WTC11 (cell line): ENCODE data around the gene SRD5A2. TPM values are rescaled to one million over a fixed set of nuclear protein-coding genes. Genes with fewer than 3 reads are reported as not detected.

Source experiments
- ATAC-seq: fragments of 200-7000 bp; cut with Tn5 transposase; 2 replicates; pipeline ENCODE4 v1.10.0; 2021; ENCODE audit warnings: mild to moderate bottlenecking, moderate library complexity
- CTCF ChIA-PET: fragments of 300-600 bp; sonication (Branson Sonifier 250); formaldehyde crosslinking; loops from one replicate; lab custom pipeline; 2021; ENCODE audit warnings: antibody characterized with exemption; lab: Charles Lee
- POLR2A ChIA-PET: fragments of 350-600 bp; sonication (Branson Sonifier 250); formaldehyde crosslinking; loops from one replicate; lab custom pipeline; 2021; ENCODE audit warnings: antibody characterized with exemption; lab: Charles Lee
- DNase-seq: peaks from one replicate; pipeline ENCODE4 v3.0.0; 2021; ENCODE audit warnings: low spot score
- H3K27ac Mint-ChIP-seq: 2 replicates; pipeline ENCODE4 v1.8.0; 2021; ENCODE audit warnings: mixed read lengths
- H3K27me3 Mint-ChIP-seq: 2 replicates; pipeline ENCODE4 v1.8.0; 2021; ENCODE audit warnings: low read depth, mild to moderate bottlenecking, moderate library complexity, mixed read lengths
- H3K36me3 Mint-ChIP-seq: 2 replicates; pipeline ENCODE4 v1.8.0; 2021; ENCODE audit warnings: mixed read lengths
- H3K4me1 Mint-ChIP-seq: 2 replicates; pipeline ENCODE4 v1.8.0; 2022; ENCODE audit warnings: mixed read lengths
- H3K4me3 Mint-ChIP-seq: 2 replicates; pipeline ENCODE4 v1.8.0; 2021; ENCODE audit warnings: mild to moderate bottlenecking, moderate library complexity, mixed read lengths
- H3K9me3 Mint-ChIP-seq: 2 replicates; pipeline ENCODE4 v1.8.0; 2021; ENCODE audit warnings: mixed read lengths
- AR ChIP-seq: fragments of 250-450 bp; sonication (Bioruptor Pico); IDR thresholded peaks from 2 replicates; pipeline ENCODE4 v1.9.0; 2021; ENCODE audit warnings: mild to moderate bottlenecking
- ATF1 ChIP-seq: sonication (generic); formaldehyde crosslinking; IDR thresholded peaks from 2 replicates; pipeline ENCODE4 v1.8.1; 2023; ENCODE audit warnings: mild to moderate bottlenecking, moderate library complexity, missing genetic modification reagents
- ATF3 ChIP-seq: sonication (generic); formaldehyde crosslinking; conservative IDR thresholded peaks from 2 replicates; pipeline ENCODE4 v1.8.1; 2022; ENCODE audit warnings: mild to moderate bottlenecking, missing genetic modification reagents
- CDX4 ChIP-seq: fragments of 250-450 bp; sonication (Bioruptor Pico); IDR thresholded peaks from 2 replicates; pipeline ENCODE4 v1.9.0; 2021; ENCODE audit warnings: moderate library complexity, mild to moderate bottlenecking, inconsistent platforms, borderline replicate concordance
- CTCF ChIP-seq: fragments of 200-600 bp; IDR thresholded peaks from 2 replicates; pipeline ENCODE4 v1.8.0; 2022; ENCODE audit warnings: antibody characterized with exemption
- ETV6 ChIP-seq: sonication (generic); formaldehyde crosslinking; IDR thresholded peaks from 2 replicates; pipeline ENCODE4 v1.8.1; 2022; ENCODE audit warnings: mild to moderate bottlenecking, missing genetic modification reagents
- JUN ChIP-seq: sonication (generic); formaldehyde crosslinking; IDR thresholded peaks from 2 replicates; pipeline ENCODE4 v1.8.0; 2023; ENCODE audit warnings: mild to moderate bottlenecking, missing genetic modification reagents
- MLX ChIP-seq: sonication (generic); formaldehyde crosslinking; IDR thresholded peaks from 2 replicates; pipeline ENCODE4 v1.8.1; 2023; ENCODE audit warnings: mild to moderate bottlenecking, missing genetic modification reagents, moderate library complexity
- MXD4 ChIP-seq: fragments of 250-450 bp; sonication (Bioruptor Pico); IDR thresholded peaks from 2 replicates; pipeline ENCODE4 v1.8.0; 2021; ENCODE audit warnings: mild to moderate bottlenecking, moderate library complexity, borderline replicate concordance
- NR1H2 ChIP-seq: sonication (generic); formaldehyde crosslinking; IDR thresholded peaks from 2 replicates; pipeline ENCODE4 v1.9.0; 2021; ENCODE audit warnings: mild to moderate bottlenecking, moderate library complexity, missing genetic modification reagents
- SMAD3 ChIP-seq: sonication (generic); formaldehyde crosslinking; IDR thresholded peaks from 2 replicates; pipeline ENCODE4 v1.8.0; 2022; ENCODE audit warnings: missing genetic modification reagents, mild to moderate bottlenecking, borderline replicate concordance
- ZBTB43 ChIP-seq: sonication (generic); formaldehyde crosslinking; IDR thresholded peaks from 2 replicates; pipeline ENCODE4 v1.8.1; 2023; ENCODE audit warnings: mild to moderate bottlenecking, missing genetic modification reagents
- ZMAT4 ChIP-seq: fragments of 250-450 bp; sonication (Bioruptor Pico); IDR thresholded peaks from 2 replicates; pipeline ENCODE4 v1.9.0; 2021; ENCODE audit warnings: mild to moderate bottlenecking
- ZNF138 ChIP-seq: sonication (generic); formaldehyde crosslinking; conservative IDR thresholded peaks from 2 replicates; pipeline ENCODE4 v1.8.1; 2022; ENCODE audit warnings: mild to moderate bottlenecking, moderate library complexity, missing genetic modification reagents
- ZNF232 ChIP-seq: sonication (generic); formaldehyde crosslinking; IDR thresholded peaks from 2 replicates; pipeline ENCODE4 v1.8.0; 2022; ENCODE audit warnings: mild to moderate bottlenecking, missing genetic modification reagents
- ZNF317 ChIP-seq: sonication (generic); formaldehyde crosslinking; IDR thresholded peaks from 2 replicates; pipeline ENCODE4 v1.8.1; 2023; ENCODE audit warnings: low read depth, mild to moderate bottlenecking, moderate library complexity, missing genetic modification reagents, borderline replicate concordance
- ZNF423 ChIP-seq: fragments of 250-450 bp; sonication (Bioruptor Pico); IDR thresholded peaks from 2 replicates; pipeline ENCODE4 v2.1.2; 2022; ENCODE audit warnings: mild to moderate bottlenecking, moderate library complexity
- ZNF425 ChIP-seq: fragments of 250-450 bp; sonication (Bioruptor Pico); conservative IDR thresholded peaks from 2 replicates; pipeline ENCODE4 v1.9.0; 2021; ENCODE audit warnings: mild to moderate bottlenecking
- ZNF532 ChIP-seq: fragments of 250-450 bp; sonication (Bioruptor Pico); IDR thresholded peaks from 2 replicates; pipeline ENCODE4 v1.9.0; 2021; ENCODE audit warnings: mild to moderate bottlenecking, borderline replicate concordance
- total RNA-seq: library from RNA; stranded (reverse); gene quantifications from 3 replicates; pipeline ENCODE4 v1.2.3, GENCODE V29; 2021

The SRD5A2 gene
- total RNA-seq, 1 experiment from 2014 or later, result 0.07 TPM

GRCh38 chr2:31579996-31580320 is 780 bp downstream of the SRD5A2 start:
- no peak for TF ChIP-seq ZNF317 (CRISPR knock-in tag)
- DNase-seq (no peak), ATAC-seq (no peak)
- H3K4me3 Mint-ChIP-seq, result peak overlapping the region; percentile 78
- H3K4me1 Mint-ChIP-seq, result peaks cover 19% of the 10 kb centered on the region
- CTCF ChIA-PET, result interaction anchor here (1.0 to 1.2 kb wide), 2 partner anchors 12 to 192 kb away, joined by 3 read pairs; no protein-coding TSS in a partner anchor
- POLR2A ChIA-PET, result no interaction called here
- H3K27me3 Mint-ChIP-seq, result peaks cover 64% of the 10 kb centered on the region
- no peak overlapping the region for H3K27ac Mint-ChIP-seq
- peaks cover 5% of the 10 kb centered on the region for H3K9me3 Mint-ChIP-seq
- H3K36me3 Mint-ChIP-seq, result no peaks in the 10 kb centered on the region

- Mint-ChIP-seq H3K27ac (no peak overlapping the region), H3K36me3 (no peaks in the 10 kb centered on the region), H3K27me3 (peaks cover 64% of the 10 kb centered on the region), H3K4me3 (no peak overlapping the region), H3K4me1 (peaks cover 11% of the 10 kb centered on the region), H3K9me3 (peaks cover 5% of the 10 kb centered on the region)
- DNase-seq (no peak), ATAC-seq (no peak)
- ChIA-PET POLR2A (no interaction called here), CTCF (no interaction called here)
- TF ChIP-seq SMAD3, result no peak
- TF ChIP-seq ATF1, result no peak
- no peak for TF ChIP-seq ZNF532 (CRISPR knock-in tag)
- TF ChIP-seq ZNF425 (CRISPR knock-in tag), result no peak
- no peak for TF ChIP-seq ZNF138 (CRISPR knock-in tag)
- TF ChIP-seq ETV6 (CRISPR knock-in tag), result no peak
- no peak for TF ChIP-seq ATF3 (CRISPR knock-in tag)
- TF ChIP-seq JUN, result no peak
- no peak for TF ChIP-seq NR1H2 (CRISPR knock-in tag)
- TF ChIP-seq ZBTB43 (CRISPR knock-in tag), result no peak
- no peak for TF ChIP-seq ZNF423 (CRISPR knock-in tag)
- no peak for TF ChIP-seq MLX (CRISPR knock-in tag)
- TF ChIP-seq ZNF232 (CRISPR knock-in tag), result no peak
- TF ChIP-seq AR, result no peak
- TF ChIP-seq ZMAT4 (CRISPR knock-in tag), result no peak
- TF ChIP-seq MXD4 (CRISPR knock-in tag), result no peak
- no peak for TF ChIP-seq CDX4 (CRISPR knock-in tag)
- no peak for TF ChIP-seq CTCF
Observed at GRCh38 chr2:31578316-31578715, 2.4 kb downstream of the SRD5A2 start.
